Kasumi-1 (cell line): ENCODE data around the gene CAV3.

Source experiments
- DNase-seq, 2 experiments: peaks; one replicate each; lab custom pipeline; 2025; lab: John Stamatoyannopoulos, UW

The CAV3 gene

DNA sequence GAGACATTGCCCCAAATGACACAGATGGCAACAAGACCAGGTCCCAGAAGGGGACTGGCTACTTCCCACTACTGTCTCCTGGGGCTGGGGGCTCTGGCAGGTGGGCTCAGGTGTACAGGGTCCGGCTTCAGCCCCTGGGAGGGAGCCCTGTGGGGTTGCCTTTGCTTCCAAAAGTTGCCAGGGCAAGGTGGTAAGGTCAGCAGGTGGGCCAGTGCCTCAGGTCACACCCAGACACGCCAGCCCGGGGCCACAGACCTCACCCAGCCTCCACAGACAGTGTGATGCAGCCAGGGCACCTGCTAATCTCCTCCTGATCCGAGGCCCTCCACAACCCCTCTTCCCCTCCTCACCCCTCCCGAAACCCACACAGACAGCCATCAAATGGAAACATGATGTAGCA lies 28.3 kb downstream of the CAV3 start:
- DNase-seq, result no peak

DNA sequence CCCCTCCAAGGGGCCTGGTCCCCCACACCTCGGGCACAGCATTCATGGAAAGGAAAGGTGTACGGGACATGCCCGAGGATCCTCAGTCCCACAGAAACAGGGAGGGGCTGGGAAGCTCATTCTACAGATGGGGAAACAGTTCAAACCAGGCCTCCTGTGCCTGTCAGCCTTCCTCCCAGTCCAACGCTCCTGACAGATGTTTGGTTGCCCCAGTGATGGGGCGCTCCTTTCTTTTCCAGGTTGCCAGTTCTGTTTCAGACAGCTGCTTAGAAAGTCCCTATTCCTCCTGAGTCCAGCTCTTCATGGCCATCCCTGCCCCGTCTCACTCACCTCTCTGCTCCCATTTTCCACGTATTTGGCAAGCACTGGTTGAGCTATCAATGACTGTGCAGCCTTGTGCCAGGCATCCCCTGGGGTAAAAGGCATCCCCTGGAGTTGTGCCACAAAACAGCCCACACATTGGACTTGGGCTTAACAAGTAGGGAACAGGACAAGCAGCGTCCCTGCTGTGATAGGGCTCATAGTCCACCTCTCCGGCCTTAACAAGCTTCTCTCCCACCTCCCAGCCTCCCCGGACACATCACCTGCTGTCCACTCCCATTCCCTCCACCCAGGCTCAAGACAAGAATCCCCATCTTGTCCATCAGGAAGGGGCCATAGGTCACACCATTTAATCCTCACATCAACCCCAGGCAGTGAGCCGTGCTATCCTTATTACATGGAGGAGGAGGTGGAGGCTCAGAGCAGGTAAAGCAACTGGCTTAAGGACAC lies 29.2 kb downstream of the CAV3 start:
- no peak for DNase-seq

DNA sequence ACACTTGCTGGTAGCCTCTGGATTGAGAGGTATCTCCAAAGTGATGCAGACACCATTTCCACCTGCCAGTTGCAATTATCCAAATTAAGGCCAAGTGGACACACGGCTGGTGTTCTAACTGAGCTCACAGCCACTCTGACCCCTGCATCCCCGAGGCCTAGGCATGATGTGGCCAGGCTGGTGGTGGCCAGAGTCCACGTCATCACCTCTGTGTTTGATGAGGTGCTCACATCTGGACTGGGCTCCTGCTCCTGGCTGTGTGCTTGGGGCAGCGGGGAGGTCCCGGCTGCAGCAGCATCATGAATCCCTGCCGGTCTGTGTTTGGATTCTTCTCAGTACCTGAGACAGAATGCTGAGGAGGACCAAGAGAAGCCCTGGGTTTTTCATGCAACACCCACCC lies 30.9 kb downstream of the CAV3 start:
- DNase-seq, result no peak

DNA sequence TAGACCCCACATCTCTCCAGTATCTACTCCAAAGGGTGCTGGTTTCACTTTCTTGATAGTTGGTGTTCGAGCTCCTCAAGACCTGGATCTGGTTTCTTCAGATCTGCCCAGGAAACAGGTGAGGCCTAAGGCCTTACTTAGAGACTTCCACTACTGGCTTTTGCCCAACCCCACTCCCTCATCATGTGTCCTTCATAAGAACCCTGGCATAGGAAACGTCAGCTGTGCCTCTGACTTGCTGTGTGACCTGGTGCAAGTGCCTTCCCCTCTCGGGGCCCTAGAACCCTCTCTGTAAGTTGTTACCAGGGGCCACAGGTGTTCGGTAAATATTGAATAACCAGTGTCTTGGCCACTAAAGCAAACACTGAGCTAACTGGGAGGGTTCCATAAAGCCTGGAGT lies 31.9 kb downstream of the CAV3 start:
- no peak for DNase-seq

GRCh38 chr3:8766148-8766547 lies 32.5 kb downstream of the CAV3 start:
- DNase-seq, result no peak

- DNase-seq, result no peak
These were observed 33.7 kb downstream of the CAV3 start for GRCh38 chr3:8767256-8767666.

DNA sequence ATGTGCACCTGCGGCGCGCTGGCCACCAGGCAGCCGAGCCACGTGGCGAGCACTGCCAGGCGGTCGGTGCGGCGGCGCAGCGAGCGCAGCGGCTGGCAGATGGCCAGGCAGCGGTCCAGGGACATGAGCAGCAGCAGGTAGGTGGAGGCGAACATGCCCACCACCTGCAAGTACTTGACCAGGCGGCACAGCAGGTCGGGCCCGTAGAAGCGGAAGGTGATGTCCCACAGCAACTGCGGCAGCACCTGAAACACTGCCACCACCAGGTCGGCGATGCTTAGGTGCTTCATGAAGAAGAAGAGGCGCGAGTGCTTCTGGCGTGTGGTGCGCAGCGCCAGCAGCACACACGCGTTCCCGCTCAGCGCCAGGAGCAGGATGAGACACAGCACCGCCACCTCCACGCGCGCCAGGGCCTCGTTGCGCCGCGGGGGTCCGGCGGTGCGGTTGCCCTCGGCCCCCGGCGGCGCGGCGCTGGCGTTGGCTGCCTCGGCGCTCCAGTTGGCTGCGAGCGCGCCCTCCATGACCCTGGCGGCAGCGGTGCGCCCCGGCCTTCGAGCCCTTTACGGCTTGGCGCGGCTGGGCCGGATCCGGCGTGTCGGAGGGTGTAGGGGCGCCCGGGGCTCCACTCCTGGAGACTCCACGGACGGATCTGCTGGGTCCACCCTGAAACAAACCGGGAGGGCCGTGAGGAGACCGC lies 34.2 kb downstream of the CAV3 start:
- no peak for DNase-seq

- DNase-seq, result no peak
These were observed 34.9 kb downstream of the CAV3 start for GRCh38 chr3:8768364-8769087.

GRCh38 chr3:8769088-8769822 lies 35.7 kb downstream of the CAV3 start, which contains the start of gene OXTR:
OXTR (minus strand) TSS chr3:8769613; CDS start chr3:8768187, 1,426 bp downstream.
- peak; percentile 37 to 47 for DNase-seq

GRCh38 chr3:8773941-8774542 lies 40.4 kb downstream of the CAV3 start:
- no peak for DNase-seq

DNA sequence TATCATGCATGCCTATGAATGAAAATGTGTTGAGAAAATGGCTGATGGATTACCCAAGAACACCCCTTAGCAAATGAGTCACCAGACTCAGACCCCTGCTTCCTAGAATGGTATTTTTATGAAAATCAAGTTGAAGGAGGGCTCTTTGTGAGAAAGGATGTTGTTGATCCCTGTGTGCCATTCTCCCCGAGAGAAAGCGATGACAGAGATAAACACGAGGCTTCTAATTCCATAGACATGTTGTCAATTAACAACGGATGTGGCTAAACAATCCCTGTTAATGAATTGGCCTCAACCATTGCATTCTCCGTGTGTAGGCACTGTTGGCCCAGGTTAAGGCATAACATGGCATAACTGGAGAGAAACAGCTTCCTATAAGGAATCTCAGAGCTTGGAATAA lies 41.6 kb downstream of the CAV3 start:
- no peak for DNase-seq

GRCh38 chr3:8775602-8776001 lies 42.0 kb downstream of the CAV3 start:
- DNase-seq, result no peak

GRCh38 chr3:8776406-8776805 lies 42.8 kb downstream of the CAV3 start:
- DNase-seq, result no peak

DNA sequence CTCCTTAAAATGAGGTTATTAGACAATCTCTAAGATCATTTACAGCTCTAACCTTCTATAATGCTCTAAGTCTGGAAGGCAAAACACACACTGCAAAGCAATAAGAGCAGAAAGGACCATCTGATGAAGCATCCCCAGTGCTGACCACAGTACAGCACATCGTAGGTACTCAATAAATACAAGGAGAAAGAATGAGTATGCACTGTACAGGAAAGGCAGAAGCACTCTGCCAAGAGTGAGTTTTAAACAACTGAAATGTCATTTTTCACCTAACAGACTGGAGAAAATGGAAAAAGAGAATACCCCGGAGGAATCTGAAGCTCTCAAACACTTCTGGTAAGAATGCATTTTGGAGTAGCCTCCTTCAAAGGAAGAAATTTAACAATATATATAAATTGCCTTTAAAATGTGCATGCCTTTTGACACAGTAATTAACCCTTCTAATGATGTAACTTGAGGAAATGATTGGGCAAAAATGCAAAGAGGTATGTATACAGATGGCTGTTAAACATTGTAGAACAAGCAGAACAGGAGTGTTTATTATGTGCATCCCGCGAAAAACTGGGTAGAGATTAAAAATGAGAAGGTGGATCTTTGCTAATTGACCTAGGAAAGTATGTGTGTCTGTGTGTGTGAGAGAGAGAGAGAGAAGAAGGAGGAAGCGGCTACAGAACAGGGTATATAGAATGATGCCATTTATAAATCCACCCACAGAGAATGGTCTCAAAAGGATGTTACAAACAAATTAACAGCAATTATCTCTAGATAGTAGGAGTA lies 43.8 kb downstream of the CAV3 start:
- no peak for DNase-seq

GRCh38 chr3:8777978-8778267 lies 44.3 kb downstream of the CAV3 start:
- DNase-seq, result no peak

GRCh38 chr3:8778475-8778874 lies 44.9 kb downstream of the CAV3 start:
- DNase-seq, result no peak

GRCh38 chr3:8780279-8780678 lies 46.7 kb downstream of the CAV3 start:
- no peak for DNase-seq

- DNase-seq, result no peak
These were observed 51.3 kb downstream of the CAV3 start for GRCh38 chr3:8784676-8785435.

DNA sequence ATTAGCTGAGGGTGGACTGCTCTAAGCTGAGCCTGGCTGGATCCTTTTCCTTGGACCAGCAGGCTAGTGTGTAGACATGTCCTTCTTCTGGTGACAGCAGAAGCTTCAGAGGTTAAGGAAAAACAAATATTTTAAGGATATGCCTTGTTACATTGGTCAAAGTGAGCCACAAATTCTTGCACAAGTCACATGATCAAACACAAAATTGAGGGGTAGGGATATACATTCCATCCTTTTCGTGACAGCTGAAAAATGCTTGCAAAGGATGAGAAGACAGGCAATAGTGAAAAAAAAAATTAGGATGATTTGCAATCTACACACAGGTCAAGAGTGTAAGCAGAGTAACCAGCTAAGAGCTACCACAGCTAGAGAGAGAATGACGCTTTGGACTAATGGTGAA lies 56.9 kb downstream of the CAV3 start:
- DNase-seq, result no peak

- DNase-seq, result no peak
These were observed 59.6 kb downstream of the CAV3 start for GRCh38 chr3:8793242-8793641.
